ENCODE data around the gene WIPF2. TPM values are rescaled to one million over a fixed set of nuclear protein-coding genes. Genes with fewer than 3 reads are reported as not detected.

WIPF2 gene
- total and polyA plus RNA-seq, 2 experiments from 2014 or later = 10.3 to 23.8 TPM

GRCh38 chr17:40180694-40181093, 38.4 kb upstream of the WIPF2 start:
- Histone ChIP-seq H2AFZ (no peak overlapping the region), H3K4me2 (no peak overlapping the region), H3K4me3 (no peak overlapping the region), H3K4me1 (ENCODE audit: insufficient read depth) (peaks cover 16% of the 10 kb centered on the region), H3K9me2 (replicated peaks; ENCODE audit: insufficient read depth) (no peaks in the 10 kb centered on the region), H3K27me3 (no peaks in the 10 kb centered on the region), H4K20me1 (ENCODE audit: insufficient read depth, poor library complexity, severe bottlenecking) (no peaks in the 10 kb centered on the region), H3K79me2 (no peaks in the 10 kb centered on the region), H3K36me3 (replicated peaks; ENCODE audit: insufficient read depth, low read depth) (no peaks in the 10 kb centered on the region), H3K9me3 (ENCODE audit: low read depth) (no peaks in the 10 kb centered on the region), H3K27ac (peak overlapping the region; percentile 27)
- WGBS (ENCODE audit: low lambda C conversion rate, missing lambda C conversion rate) = 46% methylated on average over 5 of the region's 5 CpGs
- no peak for TF ChIP-seq CTCF (IDR thresholded peaks at IDR 0.05; ENCODE audit: poor library complexity)
- no peak for TF ChIP-seq EZH2phosphoT487 (IDR thresholded peaks at IDR 0.05; ENCODE audit: low read depth, severe bottlenecking, unreplicated experiment)
- no peak for TF ChIP-seq EZH2 (IDR thresholded peaks at IDR 0.05; ENCODE audit: borderline replicate concordance)
- DNase-seq (ENCODE audit: low spot score) = no peak

- no peak for TF ChIP-seq EZH2 (IDR thresholded peaks at IDR 0.05; ENCODE audit: borderline replicate concordance)
- TF ChIP-seq EZH2phosphoT487 (IDR thresholded peaks at IDR 0.05; ENCODE audit: low read depth, severe bottlenecking, unreplicated experiment) = no peak
- no peak for TF ChIP-seq CTCF (IDR thresholded peaks at IDR 0.05; ENCODE audit: poor library complexity)
- WGBS (ENCODE audit: low lambda C conversion rate, missing lambda C conversion rate) = 88% methylated on average over 8 of the region's 8 CpGs
- Histone ChIP-seq H4K20me1 (ENCODE audit: insufficient read depth, poor library complexity, severe bottlenecking) (no peaks in the 10 kb centered on the region), H3K4me3 (no peak overlapping the region), H2AFZ (no peak overlapping the region), H3K4me2 (no peak overlapping the region), H3K27me3 (no peaks in the 10 kb centered on the region), H3K36me3 (replicated peaks; ENCODE audit: insufficient read depth, low read depth) (no peaks in the 10 kb centered on the region), H3K79me2 (no peaks in the 10 kb centered on the region), H3K4me1 (ENCODE audit: insufficient read depth) (peaks cover 16% of the 10 kb centered on the region), H3K9me3 (ENCODE audit: low read depth) (no peaks in the 10 kb centered on the region), H3K27ac (no peak overlapping the region), H3K9me2 (replicated peaks; ENCODE audit: insufficient read depth) (no peaks in the 10 kb centered on the region)
- DNase-seq (ENCODE audit: low spot score) = no peak
These were observed 37.9 kb upstream of the WIPF2 start for GRCh38 chr17:40181205-40181604.

- no peak overlapping the region for H3K27ac ChIP-seq
- 96% methylated on average over 6 of the region's 6 CpGs for WGBS (ENCODE audit: low lambda C conversion rate, missing lambda C conversion rate)
These were observed 36.5 kb upstream of the WIPF2 start for GRCh38 chr17:40182606-40183005.

More at GRCh38 chr17:40182606-40183005, 36.5 kb upstream of the WIPF2 start:
- Histone ChIP-seq H3K79me2 (no peaks in the 10 kb centered on the region), H3K36me3 (replicated peaks; ENCODE audit: insufficient read depth, low read depth) (no peaks in the 10 kb centered on the region), H3K4me3 (no peak overlapping the region), H3K9me3 (ENCODE audit: low read depth) (no peaks in the 10 kb centered on the region), H3K4me2 (no peak overlapping the region), H3K27me3 (no peaks in the 10 kb centered on the region), H3K4me1 (ENCODE audit: insufficient read depth) (peaks cover 9% of the 10 kb centered on the region), H2AFZ (no peak overlapping the region), H4K20me1 (ENCODE audit: insufficient read depth, poor library complexity, severe bottlenecking) (no peaks in the 10 kb centered on the region), H3K9me2 (replicated peaks; ENCODE audit: insufficient read depth) (no peaks in the 10 kb centered on the region)
- DNase-seq (ENCODE audit: low spot score) = no peak
- TF ChIP-seq EZH2phosphoT487 (IDR thresholded peaks at IDR 0.05; ENCODE audit: low read depth, severe bottlenecking, unreplicated experiment) (no peak), EZH2 (IDR thresholded peaks at IDR 0.05; ENCODE audit: borderline replicate concordance) (no peak), CTCF (IDR thresholded peaks at IDR 0.05; ENCODE audit: poor library complexity) (no peak)

All from hepatocyte (in vitro differentiated cells).